Glomerular endothelial cell (primary cell): ENCODE data around the gene ZAR1. TPM values are rescaled to one million over a fixed set of nuclear protein-coding genes. Genes with fewer than 3 reads are reported as not detected.
"Not testable (repeated sequence)": the region's sequence is repeated elsewhere in the genome, so short reads cannot be mapped to it uniquely, and the experiment has no call there.

Source experiments
- DNase-seq: peaks from one replicate; pipeline ENCODE4 v3.0.0-alpha.2; 2011; ENCODE audit warnings: low read depth, low spot score; ENCODE audit errors: extremely low read depth
- total RNA-seq: library from RNA; depleted of rRNA; stranded (reverse); fragments of >200 nt; gene quantifications from 2 replicates; pipeline ENCODE4 v1.2.3, GENCODE V29; 2015

Gene ZAR1, protein sequence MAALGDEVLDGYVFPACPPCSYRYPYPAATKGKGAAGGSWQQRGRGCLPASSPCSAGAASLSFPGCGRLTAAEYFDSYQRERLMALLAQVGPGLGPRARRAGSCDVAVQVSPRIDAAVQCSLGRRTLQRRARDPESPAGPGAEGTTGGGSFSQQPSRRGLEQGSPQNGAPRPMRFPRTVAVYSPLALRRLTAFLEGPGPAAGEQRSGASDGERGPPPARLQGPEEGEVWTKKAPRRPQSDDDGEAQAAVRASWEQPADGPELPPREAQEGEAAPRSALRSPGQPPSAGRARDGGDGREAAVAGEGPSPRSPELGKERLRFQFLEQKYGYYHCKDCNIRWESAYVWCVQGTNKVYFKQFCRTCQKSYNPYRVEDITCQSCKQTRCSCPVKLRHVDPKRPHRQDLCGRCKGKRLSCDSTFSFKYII
- total RNA-seq = not detected in 2 replicates

DNA sequence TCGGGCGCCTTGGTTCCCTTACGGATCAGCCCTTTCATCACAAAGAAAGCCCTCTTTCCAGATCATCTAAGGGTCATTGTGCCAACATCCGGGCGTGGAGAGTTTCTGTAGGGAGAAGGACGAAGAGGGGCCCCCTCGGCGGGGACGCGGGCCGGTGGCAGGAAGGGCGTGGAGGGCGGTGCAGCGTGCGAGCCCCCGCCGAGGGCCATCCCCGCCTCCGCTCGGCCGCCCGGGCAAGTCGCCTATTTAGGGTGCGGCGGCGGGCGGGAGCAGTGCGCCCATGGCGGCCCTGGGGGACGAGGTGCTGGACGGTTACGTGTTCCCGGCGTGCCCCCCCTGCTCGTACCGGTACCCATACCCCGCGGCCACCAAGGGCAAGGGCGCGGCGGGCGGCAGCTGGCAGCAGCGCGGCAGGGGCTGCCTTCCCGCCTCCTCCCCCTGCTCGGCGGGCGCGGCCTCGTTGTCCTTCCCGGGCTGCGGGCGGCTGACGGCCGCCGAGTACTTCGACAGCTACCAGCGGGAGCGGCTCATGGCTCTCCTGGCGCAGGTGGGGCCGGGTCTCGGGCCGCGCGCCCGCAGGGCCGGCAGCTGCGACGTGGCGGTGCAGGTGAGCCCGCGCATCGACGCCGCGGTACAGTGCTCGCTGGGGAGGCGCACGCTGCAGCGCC is at the start of gene ZAR1:
TSS of gene ZAR1 (plus strand) at position 241 of the 668 bp plus-strand sequence. CDS start at position 281, 40 bp downstream.
- DNase-seq = no peak

GRCh38 chr4:48440914-48441313 is 49.1 kb upstream of the ZAR1 start:
- DNase-seq = not testable (repeated sequence)

DNA sequence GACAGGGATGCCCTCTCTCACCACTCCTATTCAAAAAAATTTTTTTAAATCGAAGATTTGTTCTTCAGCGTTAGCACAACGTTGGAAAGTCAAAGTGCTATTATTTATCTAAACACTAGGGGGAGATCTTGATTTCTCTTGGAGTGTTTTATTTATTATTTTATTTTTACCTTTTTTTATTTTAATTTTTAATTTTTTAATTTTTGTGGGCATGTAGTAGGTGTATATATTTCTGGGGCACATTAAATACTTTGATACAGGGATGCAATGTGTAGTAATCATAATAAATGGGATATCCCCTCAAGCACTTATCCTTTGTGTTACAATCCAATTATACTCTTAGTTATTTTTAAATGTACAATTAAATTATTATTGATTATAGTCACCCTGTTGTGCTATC is 44.3 kb upstream of the ZAR1 start:
- no peak for DNase-seq

GRCh38 chr4:48446642-48447041 is 43.4 kb upstream of the ZAR1 start:
- DNase-seq = no peak

DNA sequence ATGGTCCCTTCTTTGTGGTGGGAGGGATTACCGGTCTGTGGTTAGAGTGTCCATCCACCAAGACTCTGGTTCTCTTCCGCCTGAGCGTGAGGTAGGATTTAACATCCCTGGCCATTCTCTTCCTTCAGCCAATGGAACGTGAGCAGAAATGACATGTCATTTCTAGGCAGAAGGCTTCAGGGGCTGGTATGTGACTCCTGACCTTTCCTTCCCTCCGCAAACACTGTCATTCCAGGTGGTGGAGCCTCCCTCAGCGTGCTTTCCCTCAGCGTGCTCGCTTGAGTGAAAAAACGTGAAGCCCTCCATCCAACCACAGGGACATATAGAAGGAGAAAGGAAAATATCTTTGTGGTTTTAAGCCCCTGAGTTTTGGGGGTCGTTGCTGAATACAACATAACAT is 40.9 kb upstream of the ZAR1 start:
- no peak for DNase-seq

DNA sequence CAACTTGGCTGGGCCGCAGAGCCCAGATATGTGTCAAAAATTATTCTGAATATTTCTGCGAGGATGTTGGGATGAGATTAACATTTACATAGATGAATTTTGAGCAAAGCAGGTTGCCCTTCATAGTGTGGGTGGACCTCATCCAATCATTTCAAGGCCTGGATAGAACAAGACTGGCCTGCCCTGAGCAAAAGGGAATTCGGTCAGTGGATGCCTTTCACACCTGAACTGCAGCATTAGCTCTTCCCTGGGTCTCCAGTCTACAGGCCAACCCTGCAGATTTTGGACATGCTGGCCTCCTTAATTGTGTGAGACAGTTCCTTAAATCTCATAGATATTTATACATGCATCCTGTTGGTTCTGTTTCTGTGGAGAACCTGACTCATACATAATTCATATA is 39.3 kb upstream of the ZAR1 start:
- no peak for DNase-seq

DNA sequence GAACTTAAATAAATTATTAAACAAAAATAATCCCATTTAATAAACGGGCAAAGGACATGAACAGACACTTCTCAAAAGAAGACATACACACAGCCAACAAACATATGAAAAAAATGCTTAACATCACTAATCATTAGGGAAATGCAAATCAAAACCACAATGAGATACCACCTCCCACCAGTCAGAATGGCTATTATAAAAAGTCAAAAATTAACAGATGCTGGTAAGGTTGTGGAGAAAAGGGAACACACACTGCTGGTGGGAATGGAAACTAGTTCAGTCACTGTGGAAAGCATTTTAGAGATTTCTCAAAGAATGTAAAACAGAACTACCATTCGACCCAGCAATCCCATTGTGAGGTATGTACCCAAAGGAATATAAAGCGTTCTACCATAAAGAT is 38.4 kb upstream of the ZAR1 start:
- DNase-seq = not testable (repeated sequence)

DNA sequence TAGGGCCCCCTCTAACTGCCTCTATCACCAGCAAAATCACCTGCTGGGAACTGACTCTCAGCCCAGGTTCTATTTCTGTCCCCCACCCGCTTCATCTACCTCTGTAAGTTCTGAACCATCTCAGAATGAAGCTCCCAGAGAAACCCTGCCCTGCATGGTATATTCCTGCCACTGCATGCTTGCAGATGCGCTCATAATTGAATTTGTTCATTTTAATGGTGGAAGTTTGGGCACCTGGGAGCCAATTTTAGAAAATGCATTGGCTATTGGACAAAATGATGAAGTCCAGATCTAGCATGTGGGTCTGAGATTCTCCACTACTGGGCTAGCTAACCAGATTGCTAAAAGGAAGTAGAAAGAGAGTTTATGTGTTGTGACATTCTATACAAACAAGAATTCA is 35.5 kb upstream of the ZAR1 start:
- DNase-seq = no peak

- DNase-seq = no peak
Measured at GRCh38 chr4:48461000-48461399, 29.1 kb upstream of the ZAR1 start.

DNA sequence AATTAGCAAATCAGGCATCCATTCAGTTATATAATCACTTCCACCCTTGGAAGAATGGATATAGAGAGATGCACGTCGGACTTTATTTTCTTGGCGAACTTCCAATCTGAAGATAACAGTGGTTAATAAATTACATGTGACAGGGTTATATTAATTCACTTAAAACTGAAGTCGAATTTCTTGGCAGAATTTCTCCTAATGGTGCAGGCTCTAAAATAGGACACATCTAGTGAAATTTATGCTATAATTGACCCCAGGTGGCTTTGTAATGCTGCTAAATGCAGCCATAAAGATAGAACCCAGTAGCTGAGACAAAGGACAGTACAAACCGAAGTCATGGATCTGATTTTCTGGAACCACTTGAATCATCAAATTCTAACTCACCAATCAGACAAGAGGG is 27.7 kb upstream of the ZAR1 start:
- no peak for DNase-seq

DNA sequence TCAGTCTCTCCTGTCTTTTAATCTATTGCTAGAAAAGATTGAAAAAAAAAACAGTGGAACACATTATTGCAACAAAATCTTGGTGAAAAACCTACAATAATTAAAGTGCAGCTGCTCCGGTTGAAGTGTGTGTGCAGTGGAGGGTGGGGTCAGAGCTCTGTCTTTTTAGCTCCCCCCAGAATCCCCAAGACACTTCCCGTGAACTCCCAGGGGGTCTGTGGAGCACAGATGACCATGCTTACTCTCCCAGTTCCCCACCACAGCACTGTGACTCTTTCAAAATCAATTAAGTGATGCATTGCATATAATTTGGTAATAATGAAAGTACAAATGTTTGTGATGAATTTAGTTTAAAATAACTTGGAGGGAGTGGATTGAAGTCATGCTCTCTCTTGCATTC is 22.6 kb upstream of the ZAR1 start:
- no peak for DNase-seq

- DNase-seq = no peak
Measured at GRCh38 chr4:48467891-48468290, 22.2 kb upstream of the ZAR1 start.

- DNase-seq = no peak
Measured at GRCh38 chr4:48470137-48470536, 19.9 kb upstream of the ZAR1 start.

- DNase-seq = no peak
Measured at GRCh38 chr4:48470570-48470969, 19.5 kb upstream of the ZAR1 start.

DNA sequence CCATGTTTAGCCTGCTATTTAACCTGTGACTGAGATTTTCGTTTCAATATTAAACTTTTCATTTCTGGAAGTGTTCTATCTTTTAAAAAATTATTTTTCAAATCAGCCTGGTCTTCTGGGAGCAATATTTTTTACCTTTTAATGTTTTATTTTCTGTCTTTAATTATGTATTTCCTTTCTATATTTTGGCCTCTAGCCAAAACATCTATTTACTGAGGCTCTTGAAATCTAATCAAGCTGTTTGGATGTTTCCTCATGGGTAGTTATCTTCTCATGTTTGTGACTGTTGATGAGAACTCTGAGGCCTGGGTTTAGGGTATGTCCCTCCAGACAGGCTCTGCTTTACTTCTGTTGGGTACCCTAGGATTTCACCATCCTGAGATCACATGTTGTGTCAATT is 17.3 kb upstream of the ZAR1 start:
- DNase-seq = no peak

GRCh38 chr4:48475770-48476169 is 14.3 kb upstream of the ZAR1 start:
- no peak for DNase-seq

DNA sequence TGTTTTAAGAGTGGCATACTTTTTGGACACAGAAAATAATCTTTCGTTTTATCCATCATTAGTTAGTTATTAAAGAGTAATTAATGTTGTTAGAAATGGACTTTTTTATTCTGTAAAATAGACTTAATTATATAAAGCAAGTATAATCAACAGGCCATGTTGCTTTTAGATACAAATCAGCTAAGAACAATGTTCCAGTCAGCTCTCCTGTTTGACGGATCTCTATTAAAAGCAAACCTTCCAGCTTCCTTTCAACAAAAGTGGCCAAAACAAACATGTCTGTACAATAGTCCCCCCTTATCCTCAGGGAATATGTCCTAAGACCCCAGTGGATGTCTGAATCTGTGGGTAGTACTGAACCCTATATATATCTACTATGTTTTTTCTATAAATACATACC is 11.8 kb upstream of the ZAR1 start:
- no peak for DNase-seq

- DNase-seq = no peak
Measured at GRCh38 chr4:48481581-48481980, 8.5 kb upstream of the ZAR1 start.

DNA sequence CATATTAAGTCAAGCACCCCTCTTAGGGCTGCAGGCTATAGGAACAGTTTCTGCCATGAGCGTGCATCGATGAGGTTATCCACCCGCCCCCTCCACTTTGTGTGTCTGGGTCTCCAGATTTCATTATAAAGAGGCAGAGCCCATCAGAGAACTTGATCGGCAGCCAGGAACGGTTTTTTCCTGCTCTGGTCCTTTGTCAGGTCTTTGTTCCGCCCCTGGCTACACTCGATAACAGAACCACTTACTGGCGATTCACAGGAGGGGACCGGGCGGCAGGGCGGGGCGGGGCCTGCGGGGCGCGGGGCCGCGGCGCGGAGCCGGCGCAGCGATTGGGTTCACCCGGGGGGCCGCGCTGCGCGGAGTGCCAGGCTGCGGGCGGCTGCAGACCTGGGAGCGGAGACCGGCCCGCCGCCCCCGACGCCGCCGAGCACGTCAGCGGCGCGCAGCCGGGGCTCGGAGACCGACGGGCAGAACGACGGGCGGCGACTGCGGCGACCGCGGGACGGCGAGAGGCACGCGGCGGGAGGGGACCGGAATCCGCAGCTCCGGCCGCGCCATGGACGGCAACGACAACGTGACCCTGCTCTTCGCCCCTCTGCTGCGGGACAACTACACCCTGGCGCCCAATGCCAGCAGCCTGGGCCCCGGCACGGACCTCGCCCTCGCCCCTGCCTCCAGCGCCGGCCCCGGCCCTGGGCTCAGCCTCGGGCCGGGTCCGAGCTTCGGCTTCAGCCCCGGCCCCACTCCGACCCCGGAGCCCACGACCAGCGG is 6.9 kb upstream of the ZAR1 start, which contains the start of gene SLC10A4:
TSS of gene SLC10A4 (plus strand) at position 338 of the 771 bp plus-strand sequence. CDS start at position 557, 219 bp downstream.
- no peak for DNase-seq

- no peak for DNase-seq
Measured at GRCh38 chr4:48483777-48484493, 6.1 kb upstream of the ZAR1 start.
